HG03469 (cell line): Measurements from ENCODE around the gene CLCN6.

Experiments used
- ATAC-seq: cut with Tn5 transposase; IDR thresholded peaks from one replicate; pipeline ENCODE4 v1.9.1; 2021; ENCODE audit warnings: mild to moderate bottlenecking, moderate library complexity, moderate number of reproducible peaks; ENCODE audit not compliant: unreplicated experiment

The CLCN6 gene

DNA sequence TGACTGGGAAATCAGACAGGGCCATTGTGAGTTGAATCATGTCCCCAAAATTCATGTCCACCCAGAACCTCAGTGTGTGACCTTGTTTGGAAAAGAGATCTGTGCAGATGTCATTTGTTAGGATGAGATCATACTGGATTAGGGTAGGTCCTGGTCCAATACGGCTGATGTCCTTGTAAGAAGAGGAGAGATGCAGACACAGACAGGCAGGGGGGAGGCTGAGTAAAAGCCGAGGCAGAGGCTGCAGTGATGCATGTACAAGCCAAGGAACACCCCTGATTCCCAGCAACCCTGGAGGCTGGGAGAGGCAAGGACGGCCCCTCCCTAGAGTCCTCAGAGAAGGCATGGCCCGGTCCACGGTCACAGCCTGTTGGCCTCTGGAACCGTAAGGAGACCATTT lies 68.6 kb downstream of the CLCN6 start:
- no peak for ATAC-seq

- no peak for ATAC-seq
Observed at GRCh38 chr1:11875094-11875493, 69.1 kb downstream of the CLCN6 start.

DNA sequence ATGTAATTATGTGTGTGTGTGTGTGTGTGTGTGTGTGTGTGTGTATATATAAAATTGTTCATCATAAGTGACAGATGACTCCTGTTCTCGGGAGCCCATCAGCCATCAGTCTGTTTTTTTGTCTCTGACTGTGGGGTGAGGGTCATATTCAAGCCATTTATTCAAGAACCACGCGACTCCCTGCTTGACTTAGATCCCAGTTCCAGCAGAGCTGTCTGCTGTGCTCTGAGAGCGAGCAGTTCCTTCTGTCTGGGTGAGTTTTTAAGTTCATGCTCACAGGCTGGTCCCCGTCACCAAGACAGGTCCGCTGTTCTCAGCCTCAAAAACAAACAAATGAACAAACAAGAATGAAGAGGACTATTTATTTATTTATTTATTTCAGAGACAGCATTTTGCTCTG lies 71.1 kb downstream of the CLCN6 start:
- ATAC-seq, result no peak

- no peak for ATAC-seq
Observed at GRCh38 chr1:11878081-11878890, 72.3 kb downstream of the CLCN6 start.

- ATAC-seq, result no peak
Observed at GRCh38 chr1:11878891-11879190, 72.8 kb downstream of the CLCN6 start.

- no peak for ATAC-seq
Observed at GRCh38 chr1:11879311-11880180, 73.6 kb downstream of the CLCN6 start.

- ATAC-seq, result no peak
Observed at GRCh38 chr1:11880181-11880575, 74.2 kb downstream of the CLCN6 start.

- no peak for ATAC-seq
Observed at GRCh38 chr1:11880911-11881748, 75.1 kb downstream of the CLCN6 start.

DNA sequence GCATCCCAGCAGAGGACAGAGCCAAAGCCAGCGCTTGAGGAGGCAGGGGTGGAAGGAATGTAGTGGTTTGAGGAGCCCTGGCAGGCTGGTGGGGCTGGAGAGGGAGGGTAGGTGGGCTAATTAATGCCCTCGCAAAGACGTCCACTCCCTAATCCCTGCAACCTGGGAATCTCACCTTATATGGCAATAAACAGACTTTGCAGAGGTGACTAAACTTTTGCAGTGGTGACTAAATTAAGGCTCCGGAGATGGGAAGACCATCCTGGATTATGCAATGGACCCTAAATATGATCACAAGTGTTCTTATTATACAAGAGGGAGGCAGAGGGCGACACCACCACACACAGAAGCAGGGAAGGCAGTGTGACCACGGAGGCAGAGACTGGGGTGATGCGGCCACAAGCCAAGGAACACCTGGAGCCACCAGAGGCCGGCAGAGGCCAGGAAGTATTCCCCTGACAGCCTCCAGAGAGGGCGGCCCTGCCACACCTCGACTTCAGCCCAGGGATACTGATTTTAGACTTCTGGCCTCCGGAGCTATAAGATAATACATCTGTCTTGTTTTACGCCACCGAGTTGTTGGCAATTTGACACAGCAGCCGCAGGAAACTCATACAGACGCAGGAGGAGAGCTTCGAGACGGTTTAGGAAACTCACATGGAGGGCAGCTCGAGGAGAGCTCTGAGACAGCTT lies 75.9 kb downstream of the CLCN6 start:
- no peak for ATAC-seq

- ATAC-seq, result no peak
Observed at GRCh38 chr1:11882814-11883538, 77.0 kb downstream of the CLCN6 start.

DNA sequence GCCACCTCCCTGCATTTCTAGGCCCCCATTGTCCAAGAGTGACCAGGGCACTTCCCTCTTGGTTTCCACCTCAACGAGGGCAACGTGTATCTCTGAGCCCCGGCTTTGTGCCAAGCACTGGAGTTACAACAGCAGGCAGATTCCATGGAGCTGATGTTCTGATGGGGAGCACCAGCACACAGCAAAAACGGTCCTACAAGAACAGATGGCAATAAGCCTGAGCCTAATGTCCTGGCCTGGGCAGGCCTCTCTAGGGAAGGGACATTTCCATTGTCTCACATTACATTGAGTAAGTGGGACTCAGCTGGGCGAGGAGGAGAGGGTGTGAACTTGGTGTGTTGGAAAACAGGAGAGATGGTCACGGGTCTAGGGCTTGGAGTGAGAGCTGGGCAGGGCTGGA lies 79.9 kb downstream of the CLCN6 start:
- ATAC-seq, result no peak

GRCh38 chr1:11886986-11887665 lies 81.1 kb downstream of the CLCN6 start:
- no peak for ATAC-seq

GRCh38 chr1:11887666-11888007 lies 81.6 kb downstream of the CLCN6 start:
- no peak for ATAC-seq

GRCh38 chr1:11888206-11888876 lies 82.3 kb downstream of the CLCN6 start:
- ATAC-seq, result no peak

DNA sequence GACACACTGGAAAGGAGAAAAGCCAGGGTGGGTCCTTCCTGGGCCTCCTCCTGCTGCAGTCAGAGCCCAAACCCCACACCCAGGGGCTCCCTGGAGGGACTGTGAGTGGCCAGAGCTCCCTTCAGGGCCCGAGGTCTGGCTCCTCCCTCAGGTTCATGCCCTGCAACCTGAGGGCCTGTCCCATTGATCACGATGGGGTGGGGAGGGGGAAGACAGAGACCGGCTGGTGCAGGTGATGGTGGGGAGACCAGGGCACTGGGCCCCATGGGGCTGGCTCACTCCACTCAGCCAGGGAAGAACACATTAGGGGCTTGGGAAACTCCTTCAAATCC lies 82.9 kb downstream of the CLCN6 start:
- no peak for ATAC-seq

DNA sequence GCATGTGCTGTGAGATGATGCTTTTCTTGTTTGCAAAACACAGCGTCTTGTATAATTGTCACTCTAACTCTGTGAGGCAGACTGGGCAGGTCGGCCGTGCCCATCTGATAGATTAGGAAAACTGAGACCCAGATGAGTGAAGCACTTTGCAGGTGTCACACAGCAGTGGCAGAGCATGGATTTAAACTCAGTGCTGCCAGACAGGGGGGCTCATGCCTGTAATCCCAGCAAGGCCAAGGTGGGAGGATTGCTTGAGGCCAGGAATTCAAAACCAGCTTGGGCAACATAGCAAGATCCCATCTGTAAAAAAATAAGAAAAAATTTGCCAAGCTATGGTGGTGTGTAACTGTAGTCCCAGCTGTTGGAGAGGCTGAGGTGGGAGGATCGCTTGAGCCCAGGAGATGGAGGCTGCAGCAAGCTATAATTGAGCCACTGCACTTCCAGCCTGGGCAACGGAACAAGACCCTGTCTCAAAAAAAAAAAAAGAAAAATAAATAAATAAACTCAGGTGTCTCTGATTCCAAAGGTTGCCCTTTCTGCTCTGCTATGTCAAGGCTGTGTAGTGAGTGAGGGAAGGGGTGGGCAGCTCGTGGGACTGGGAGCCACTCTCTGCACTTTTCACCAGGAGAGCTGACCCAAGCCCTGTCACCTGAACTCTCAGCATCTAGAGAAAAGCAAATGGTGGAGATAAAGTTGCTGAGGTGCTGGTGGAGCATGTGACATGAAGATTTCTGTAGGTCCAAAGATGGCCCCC lies 85.6 kb downstream of the CLCN6 start:
- no peak for ATAC-seq
